Pulmonary artery endothelial cell (primary cell): ENCODE data around the gene CEP350. TPM values are rescaled to one million over a fixed set of nuclear protein-coding genes. Genes with fewer than 3 reads are reported as not detected.

Experiments used
- DNase-seq: peaks from one replicate; pipeline ENCODE4 v3.0.0-alpha.2; 2011; ENCODE audit warnings: low read depth, low spot score
- total RNA-seq: library from RNA; depleted of rRNA; stranded (reverse); fragments of >200 nt; gene quantifications from 2 replicates; pipeline ENCODE4 v1.2.3, GENCODE V29; 2014

The CEP350 gene
- total RNA-seq, 1 donor from 2014 or later, result 40.6 TPM

DNA sequence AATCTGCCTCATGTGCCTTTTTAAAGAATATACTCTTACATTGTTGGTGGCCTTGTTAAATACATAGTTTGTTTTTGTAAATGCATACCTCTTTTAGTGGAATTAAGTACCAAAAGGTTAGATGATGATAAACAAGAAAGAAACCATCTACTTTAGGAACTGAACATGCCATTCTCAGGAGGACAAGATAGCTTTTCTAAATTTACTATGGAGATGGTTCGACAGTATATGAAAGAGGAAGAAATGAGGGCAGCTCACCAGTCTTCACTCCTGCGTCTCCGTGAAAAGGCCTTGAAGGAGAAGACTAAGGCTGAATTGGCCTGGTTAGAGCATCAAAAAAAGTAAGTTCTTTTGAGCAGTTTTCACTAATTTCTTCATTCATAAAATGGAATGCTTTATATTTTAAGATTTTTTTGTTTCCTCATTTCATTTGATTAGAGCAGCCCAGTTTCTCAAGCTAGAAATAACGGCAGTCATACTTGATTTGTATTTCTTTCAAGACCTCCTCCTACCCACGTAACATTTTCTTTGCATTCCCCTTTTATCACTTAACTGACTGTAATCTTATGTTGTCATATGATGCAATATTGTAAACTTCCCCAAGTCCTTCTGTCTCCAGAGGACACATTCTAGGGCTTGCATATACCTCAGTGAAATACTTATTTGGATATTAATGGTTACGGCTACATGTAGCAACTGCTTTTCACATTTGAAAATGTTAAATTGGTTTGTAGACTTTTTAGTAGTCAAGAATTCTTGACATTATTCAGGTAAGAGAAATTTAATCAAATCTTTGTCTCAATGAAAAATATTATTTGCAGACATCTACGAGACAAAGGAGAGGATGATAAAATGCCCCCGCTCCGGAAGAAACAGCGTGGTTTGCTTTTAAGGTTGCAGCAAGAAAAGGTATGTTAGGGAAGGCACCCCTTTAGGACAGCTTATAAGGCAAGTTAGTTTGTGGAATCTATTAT lies 99.3 kb downstream of the CEP350 start:
- no peak for DNase-seq

DNA sequence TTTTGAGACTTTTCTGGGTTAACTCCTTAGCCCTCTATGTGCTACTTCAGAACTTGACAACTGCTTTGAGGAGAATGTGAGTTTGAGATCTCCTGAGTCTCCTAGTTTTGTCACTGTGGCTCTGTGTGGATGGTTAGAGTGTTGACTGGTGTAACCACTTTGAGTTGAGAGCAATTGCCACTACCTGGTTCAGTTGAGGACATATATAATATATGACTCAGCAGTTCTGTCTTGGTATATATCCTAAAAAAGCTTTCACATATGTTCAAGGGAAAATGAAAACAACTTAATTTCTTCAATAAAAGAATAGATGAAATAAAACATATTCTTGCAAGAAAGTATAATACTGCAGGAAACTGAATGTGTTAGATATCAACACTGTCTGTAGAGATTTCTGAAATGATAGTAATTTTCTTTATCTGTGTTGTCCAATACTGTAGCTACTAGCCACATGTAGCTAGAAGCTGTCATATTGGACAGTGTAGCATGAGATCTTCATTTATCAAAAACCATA lies 103.3 kb downstream of the CEP350 start:
- no peak for DNase-seq

DNA sequence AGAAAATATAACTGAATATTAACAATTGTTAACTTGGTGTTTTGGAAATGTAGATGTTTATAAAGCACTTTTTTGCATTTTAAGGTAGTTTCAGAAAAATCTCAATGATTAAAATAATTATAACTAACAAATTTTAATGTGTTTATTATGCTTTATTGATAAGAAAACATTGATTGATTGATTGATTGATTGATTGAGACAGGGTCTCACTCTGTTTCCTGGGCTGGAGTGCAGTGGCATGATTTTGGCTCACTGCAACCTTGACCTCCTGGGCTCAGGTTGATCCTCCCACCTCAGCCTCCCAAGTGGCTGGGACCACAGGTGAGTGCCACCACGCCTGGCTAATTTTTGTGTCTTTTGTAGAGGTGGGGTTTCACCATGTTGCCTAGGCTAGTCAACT lies 106.4 kb downstream of the CEP350 start:
- no peak for DNase-seq

DNA sequence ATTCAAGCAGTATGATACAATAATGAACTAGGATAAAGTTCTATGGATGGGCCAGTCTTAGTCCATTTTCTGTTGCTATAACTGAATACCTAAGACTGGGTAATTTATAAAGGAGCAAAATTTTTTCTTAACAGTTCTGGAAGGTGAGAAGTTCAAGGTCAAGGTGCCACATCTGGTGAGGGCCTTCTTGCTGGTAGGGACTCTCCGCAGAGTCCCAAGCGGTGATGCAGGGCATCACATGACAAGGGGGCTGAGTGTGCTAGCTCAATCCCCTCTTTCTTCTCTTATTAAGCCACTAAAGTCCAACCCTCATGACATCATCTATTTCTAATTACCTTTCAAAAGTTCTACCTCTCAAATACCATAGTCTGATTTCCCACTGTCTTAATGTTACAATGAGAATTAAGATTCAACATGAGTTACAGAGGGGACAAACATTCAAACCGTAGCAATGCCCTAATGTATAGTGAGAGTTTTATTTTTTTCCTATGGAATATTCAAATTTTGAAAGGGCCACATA lies 107.9 kb downstream of the CEP350 start:
- DNase-seq, result no peak

DNA sequence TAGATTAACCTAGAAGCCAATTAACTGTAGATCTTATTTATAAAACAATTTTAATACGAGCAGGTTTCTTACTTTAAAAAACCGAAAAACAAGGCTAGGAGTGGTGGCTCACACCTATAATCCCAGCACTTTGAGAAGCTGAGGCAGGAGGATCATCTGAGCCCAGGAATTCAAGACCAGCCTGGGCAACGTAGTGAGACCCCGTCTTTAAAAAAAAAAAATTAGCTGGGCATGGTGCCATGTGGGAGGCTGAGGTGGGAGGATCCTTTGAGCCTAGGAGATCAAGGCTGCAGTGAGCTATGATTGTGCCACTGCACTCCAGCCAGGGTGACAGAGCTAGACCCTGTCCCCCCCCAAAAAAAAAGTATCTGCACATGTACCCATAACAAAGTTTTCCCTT lies 110.8 kb downstream of the CEP350 start:
- no peak for DNase-seq

DNA sequence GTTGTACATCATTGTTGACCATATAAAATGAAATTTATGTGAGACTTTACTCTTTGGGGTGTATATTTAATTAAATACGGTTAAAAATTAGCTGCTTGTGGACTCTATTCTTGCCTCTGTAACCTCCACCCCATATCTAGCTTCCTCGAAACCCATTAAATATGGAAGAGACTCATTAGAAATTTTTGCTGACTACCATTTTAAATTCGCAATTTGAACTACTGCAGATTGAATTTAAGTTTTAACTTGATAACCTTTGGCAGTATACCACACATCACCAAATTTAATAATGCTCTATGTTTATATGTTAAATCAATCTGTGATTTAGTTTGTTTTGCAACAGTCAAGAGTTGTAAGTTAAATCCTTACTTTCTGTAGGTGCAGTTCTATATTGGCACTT lies 111.5 kb downstream of the CEP350 start:
- DNase-seq, result no peak

DNA sequence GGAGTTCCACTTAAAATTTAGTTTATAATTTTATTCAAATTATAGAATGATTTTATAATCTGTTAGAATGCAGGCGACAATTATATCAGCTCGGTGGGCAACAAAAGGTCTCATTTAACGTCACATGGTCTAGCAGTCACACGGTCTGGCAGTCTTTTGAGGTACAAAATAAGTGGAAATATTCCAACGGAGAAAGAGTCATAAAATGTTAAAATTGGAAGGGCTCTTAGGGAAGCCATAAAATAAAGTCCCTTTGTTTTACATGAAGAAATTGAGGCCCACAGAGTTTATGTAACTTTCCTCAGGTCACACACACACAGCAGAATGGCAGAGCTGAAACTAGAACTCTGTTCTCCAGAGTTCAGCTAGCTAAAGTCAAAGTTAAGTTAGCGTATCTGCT lies 115.7 kb downstream of the CEP350 start:
- no peak for DNase-seq

DNA sequence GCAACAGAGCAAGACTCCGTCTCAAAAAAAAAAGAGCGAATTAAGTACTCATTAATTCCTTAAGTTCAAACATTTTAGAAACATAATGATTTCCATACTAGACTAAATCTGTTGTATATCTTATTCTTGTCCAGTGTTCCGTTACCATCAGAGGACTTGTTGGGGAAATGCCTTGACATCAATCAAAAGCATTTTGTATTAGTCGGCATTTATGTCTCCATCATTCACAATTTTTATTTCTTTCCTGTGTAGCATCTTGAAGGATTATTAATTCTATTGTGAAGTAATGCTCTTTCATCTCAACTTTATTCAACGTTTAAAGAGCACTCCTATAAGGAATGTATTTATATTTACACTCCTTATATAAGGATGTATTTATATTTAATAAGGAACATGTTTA lies 117.1 kb downstream of the CEP350 start:
- DNase-seq, result no peak

DNA sequence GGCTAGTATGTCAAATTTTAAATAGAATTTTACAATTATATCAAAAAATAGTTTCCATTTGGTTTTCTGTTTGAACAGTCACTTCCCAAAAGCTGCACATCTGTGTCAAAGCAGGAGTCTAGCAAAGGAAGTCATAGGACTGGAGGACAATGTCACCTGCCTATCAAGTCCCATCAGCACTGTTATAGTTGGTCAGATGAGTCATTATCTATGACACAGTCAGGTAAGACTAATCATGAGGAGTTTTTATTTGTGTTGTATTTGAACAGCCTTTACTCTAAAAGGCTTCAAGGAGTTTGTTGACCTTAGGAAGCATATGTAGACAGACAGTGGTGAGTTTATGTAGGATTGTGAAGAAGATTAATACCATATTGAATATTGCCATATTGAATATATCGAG lies 125.8 kb downstream of the CEP350 start:
- DNase-seq, result no peak

DNA sequence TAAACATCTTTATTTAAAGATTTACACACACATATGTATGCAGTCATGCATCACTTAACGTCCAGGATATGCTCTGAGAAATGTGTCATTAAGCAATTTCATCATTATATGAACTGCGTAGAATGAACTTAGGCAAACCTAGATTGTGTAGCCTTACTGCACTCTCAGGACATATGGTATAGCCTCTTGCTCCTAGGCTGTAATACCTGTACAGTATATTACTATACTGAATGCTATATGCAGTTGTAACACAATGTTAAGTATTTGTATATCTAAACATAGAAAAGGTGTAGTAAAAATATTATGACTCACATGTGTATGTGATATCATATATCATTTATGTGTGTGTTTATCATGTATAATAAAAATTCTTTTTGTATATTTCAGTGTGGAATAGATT lies 126.9 kb downstream of the CEP350 start:
- no peak for DNase-seq

DNA sequence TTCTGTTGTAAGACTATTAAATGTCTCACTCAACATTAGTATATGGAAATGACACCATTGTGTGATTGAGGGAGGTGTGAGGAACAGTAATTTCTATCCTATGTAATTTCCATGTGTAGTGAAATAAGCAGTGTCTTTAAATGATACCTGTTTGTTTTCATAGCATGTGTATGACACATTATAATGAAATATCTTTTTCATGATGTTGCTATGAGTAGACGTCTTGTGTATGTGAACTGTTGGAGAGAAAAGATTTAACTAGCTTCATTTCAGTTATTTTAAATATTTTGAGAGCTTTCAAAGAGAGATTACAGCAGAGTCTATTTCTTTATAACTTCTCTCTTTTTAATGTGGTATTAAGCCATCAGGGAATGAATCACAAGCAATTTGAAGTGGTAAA lies 128.6 kb downstream of the CEP350 start:
- no peak for DNase-seq

DNA sequence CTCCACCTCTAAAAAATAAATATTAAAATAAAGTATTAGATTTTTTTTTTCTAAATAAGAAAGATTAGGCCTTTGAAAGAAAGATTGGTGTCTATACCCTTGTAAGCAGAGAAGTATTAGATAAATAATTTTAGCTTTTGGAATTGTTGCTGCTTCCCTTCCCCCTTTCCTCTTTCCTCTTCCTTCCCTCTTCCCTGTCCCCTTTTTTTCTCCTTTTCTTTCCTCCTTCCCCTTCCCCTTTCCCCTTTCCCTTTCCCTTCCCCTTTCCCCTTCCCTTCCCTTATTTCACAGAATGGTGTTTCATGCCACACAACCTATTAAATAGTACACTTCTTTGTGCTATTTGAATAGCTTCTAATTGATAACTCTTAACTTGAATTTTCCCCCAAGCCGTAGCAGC lies 130.3 kb downstream of the CEP350 start:
- no peak for DNase-seq

DNA sequence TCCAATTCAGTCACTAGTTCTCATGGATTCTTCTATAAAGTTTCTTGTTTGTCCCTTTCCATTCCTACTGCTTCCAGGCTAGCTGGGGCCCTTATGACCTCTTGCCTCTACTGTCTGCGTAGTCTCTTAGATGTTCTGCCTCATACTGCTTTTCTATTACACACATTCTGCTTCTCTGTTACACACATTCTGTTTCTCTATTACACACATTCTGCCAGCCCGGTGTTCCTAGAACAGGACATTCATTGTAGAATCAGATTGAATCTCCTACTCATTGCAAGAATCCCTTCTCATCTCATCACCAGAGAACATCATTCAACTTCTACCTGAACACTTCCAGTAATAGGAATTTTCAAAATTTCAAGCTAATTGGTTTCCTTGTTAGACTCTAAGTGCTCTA lies 130.7 kb downstream of the CEP350 start:
- no peak for DNase-seq

DNA sequence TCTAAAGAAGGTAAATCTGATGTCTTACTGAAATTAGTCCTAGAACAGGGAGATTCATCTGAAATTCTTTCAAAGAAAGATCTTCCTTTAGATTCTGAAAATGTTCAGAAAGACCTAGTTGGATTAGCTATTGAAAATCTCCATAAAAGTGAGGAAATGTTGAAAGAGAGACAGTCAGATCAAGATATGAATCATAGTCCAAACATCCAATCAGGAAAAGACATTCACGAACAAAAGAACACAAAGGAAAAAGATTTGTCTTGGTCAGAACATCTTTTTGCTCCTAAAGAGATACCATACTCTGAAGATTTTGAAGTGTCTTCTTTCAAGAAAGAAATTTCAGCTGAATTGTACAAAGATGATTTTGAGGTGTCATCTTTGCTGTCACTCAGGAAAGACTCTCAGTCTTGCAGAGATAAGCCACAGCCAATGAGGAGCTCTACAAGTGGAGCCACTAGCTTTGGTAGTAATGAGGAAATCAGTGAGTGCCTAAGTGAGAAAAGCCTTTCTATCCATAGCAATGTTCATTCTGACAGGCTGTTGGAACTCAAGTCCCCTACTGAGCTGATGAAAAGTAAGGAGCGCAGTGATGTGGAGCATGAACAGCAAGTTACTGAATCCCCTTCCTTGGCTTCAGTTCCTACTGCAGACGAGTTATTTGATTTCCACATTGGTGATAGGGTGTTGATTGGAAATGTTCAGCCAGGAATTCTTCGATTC lies 138.5 kb downstream of the CEP350 start:
- DNase-seq, result no peak

DNA sequence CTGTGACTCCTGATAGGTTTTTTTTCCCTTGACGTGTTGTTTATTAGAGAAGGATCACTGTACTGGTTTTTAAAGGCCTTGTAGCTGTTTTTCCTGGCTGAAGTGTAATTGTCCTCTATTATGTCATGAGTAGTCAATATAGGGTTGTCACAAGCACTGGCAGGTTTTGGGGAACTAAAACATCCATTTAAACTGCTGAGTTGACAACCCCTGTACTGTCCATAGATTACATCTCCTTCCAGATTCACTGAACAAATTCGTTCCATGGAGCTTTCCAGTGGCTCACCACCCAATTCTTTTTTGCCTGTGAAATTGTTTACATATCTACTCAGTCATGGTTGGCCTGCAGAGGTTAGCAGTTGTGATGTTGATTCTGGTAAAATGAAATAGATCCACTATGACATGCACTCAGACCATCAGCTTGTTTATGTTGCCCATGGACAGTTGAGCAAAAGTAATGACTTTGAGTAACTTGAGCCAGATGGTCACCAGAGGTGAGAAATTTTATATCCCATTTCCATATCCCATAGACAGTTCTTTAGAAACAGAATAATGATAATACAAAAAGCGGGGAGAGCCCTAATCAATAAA lies 140.2 kb downstream of the CEP350 start:
- no peak for DNase-seq

DNA sequence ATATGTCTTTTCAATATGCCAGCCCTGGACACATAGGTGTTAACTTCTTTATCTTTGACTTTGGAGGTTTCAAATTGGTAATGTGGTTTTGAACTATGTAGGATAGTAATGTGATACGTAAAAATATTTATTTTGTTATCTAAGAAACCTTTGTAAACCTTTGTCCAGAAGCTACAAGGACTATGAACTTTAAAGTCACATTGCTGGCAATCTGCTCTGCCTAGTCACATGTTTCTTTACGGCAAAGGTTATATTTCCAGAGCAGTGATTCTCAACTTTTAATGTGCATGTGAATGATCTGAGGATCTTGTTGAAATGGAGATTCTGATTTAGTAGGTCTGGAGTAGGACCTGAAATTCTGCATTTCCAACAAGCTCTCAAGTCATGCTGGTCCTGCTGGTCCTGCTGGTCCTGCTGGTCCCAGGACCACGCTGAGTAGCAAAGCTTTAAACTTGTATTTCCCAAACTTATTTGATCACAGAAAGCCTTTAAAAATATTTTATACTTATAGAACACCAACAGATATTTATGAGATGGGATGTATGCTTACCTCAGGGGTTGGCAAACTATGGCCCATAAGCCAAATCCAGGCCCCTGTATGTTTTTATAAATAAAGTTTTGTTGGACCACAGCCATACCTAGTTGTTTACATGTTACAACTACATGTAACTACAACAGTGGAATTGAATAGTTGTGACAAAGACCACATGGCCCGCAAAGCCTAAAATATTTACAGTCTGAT lies 142.1 kb downstream of the CEP350 start:
- no peak for DNase-seq

DNA sequence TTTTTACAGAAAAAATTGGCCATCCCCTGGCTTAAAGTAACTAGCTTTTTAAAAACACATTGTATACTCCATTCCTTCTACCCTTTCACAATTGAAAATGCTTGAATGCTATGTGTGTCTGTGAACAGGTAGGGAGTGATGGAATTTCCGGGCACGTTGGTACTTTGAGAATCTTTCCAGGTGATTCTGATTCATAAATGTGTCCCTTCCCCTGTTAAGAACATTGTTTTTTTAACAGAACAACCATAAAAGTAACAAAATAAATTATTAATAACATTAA lies 142.7 kb downstream of the CEP350 start:
- no peak for DNase-seq

DNA sequence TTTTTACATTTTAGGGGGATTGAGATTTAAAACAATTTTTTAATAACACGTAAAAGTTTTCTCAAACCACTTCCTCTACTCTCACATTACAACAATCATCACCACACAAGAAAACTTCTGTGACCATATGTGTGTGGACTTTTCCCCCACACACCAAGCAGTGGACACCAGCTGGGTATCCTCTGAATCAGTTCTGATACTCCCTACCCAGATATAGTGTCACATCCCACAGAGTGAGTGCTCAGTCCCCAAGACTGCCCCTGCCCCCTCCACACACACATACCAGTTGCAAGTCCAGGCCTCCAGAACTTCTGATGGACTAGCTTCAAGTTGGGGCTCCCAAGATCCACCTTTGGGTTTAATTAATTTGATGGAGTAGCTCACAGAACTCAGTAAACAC lies 146.8 kb downstream of the CEP350 start:
- DNase-seq, result no peak

DNA sequence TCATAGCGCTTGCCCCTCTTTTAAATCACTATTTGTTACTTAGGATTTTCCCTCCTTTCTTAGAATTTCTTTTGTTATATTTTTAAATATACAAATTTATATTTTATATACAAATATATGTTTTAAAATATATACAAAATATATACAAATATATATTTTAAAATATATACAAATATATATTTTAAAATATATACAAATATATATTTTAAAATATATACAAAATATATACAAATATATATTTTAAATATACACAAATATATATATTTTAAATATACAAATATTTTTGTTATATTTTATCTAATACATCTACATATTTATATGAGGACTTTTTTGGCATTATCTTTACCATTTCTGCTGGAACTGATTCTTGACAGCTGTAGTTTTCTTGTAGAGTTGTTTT lies 149.2 kb downstream of the CEP350 start:
- no peak for DNase-seq

DNA sequence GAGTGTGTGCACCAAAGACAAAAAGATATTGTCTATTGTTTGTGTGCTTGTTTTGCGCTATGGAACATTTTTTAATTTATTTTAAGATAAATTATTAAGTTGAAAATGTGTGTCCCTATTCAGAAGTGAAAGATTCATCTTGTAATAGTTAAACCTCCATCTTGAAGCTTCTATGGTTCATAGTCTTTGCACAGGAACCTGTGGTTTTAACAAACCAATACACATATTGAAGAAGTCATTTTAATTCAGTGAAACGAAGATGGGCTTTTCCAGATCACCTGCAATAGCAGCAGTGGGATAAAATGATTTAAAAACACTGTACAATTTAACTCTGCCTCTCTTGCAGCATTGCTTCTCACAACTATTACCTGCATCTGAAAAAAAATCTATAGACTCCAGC lies 157.5 kb downstream of the CEP350 start:
- no peak for DNase-seq

DNA sequence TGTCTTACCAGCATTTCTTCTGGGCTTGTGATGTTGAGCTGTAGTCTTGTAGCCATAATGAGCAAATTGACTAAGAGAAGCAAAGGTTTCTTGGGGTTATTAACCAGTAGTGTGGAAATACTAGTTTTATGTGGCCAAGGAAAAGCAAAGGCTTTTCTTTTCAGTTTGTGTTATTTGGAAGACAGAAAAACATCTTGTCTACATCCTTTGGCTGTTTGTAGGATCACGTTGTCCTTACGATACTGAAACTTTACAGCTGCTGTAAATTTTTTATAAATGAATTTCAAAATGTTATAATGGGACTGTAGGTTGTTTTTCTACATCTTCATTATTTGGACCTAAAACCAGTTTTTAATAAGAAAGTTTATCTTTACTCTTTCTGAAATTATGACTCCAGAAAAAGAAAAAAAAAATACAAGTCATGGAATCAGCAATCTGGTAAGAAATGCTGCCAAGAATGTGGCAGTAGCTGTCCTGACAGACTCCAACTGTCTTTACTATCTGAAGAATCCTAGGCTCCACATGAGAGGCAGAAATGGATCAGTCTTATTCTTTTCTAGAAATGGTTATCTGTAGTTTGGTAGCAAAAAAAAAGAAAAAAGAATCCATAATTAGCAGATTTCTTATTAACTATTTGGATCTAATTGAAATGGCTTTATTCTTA lies 158.5 kb downstream of the CEP350 start:
- DNase-seq, result no peak
